T follicular helper cell (primary cell): ENCODE measurements around the gene FAM50B.

Experiments
- DNase-seq: peaks from one replicate; pipeline ENCODE4 v3.0.0-alpha.2; 2020; ENCODE audit warnings: low read depth

The FAM50B gene

GRCh38 chr6:3894590-3895311 is 45.6 kb downstream of the FAM50B start:
- DNase-seq: no peak

DNA sequence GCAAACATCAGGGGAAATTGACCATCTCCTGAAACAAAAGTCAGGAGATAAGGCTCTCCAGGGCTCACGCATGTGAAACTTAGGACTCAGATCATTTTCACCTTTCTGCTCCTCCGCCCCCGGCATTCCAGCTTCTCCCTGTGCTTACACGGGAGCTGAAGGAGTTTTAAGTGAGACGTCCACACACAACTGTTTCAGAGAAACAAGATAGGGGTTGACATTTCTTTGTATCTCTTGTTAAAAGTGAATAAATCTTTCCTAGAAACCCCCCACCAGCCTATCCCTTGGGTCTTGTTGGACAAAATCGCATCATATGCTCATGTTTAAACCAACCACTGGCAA is 46.1 kb downstream of the FAM50B start:
- DNase-seq: no peak

GRCh38 chr6:3895805-3896204 is 46.6 kb downstream of the FAM50B start:
- no peak for DNase-seq

GRCh38 chr6:3898265-3898994 is 49.3 kb downstream of the FAM50B start:
- no peak for DNase-seq

DNA sequence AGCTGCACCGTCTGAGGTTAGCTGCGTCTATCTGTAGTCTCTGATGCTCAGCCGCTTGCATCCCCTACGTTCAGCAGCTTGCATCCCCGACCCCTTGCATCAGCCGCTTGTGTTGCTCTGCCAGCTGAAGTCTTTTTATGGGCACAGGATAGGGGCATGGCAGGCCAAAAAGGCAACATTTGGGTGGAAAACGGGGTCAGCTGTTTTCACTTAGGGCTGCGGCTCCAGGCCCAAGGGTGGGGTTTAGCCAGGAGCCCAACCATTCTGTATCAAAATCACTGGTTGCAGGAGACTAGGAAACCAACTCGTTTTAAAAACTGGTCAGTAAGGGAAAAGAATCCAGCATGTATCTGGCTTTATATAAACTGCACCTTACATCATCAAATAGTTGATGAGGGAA is 49.9 kb downstream of the FAM50B start:
- no peak for DNase-seq

- no peak for DNase-seq
Observed at GRCh38 chr6:3899970-3900439, 50.8 kb downstream of the FAM50B start.
